LNCaP clone FGC (cell line): Measurements from ENCODE around the gene ZC3H11A.

Experiments used
- DNase-seq: peaks from one replicate; pipeline ENCODE4 v3.0.0-alpha.2; 2011; ENCODE audit warnings: low read depth
- H3K4me3 ChIP-seq: 2 replicates; pipeline ENCODE4 v1.5.1; 2011; ENCODE audit warnings: mild to moderate bottlenecking, low read depth, low read length, control low read depth
- TF ChIP-seq, protein P1 (sequence below): IDR thresholded peaks from 2 replicates; pipeline ENCODE4 v1.5.1; 2012; ENCODE audit warnings: mild to moderate bottlenecking; ENCODE audit not compliant: control insufficient read depth, insufficient read depth; ENCODE audit errors: extremely low read depth

The ZC3H11A gene

DNA sequence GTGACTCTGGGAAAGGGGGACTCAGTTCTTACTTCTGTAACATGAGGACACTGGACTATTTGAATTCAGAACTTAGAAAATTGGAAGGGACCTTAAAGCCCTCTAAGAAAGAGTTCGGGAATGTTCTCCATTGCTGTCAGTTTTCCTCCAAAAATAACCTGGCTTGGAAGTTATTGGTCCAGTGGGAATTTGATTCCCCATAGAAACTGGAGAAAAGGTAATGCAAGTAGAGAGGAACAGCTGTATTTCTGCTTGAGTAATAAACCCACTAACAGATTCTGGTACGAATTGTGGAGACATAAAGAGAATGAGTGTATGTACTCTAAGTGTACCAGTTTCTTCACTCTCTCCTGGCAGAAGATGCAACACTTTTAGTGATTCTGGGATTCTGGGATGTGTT is 1.8 kb downstream of the ZC3H11A start:
- TF ChIP-seq, protein P1, sequence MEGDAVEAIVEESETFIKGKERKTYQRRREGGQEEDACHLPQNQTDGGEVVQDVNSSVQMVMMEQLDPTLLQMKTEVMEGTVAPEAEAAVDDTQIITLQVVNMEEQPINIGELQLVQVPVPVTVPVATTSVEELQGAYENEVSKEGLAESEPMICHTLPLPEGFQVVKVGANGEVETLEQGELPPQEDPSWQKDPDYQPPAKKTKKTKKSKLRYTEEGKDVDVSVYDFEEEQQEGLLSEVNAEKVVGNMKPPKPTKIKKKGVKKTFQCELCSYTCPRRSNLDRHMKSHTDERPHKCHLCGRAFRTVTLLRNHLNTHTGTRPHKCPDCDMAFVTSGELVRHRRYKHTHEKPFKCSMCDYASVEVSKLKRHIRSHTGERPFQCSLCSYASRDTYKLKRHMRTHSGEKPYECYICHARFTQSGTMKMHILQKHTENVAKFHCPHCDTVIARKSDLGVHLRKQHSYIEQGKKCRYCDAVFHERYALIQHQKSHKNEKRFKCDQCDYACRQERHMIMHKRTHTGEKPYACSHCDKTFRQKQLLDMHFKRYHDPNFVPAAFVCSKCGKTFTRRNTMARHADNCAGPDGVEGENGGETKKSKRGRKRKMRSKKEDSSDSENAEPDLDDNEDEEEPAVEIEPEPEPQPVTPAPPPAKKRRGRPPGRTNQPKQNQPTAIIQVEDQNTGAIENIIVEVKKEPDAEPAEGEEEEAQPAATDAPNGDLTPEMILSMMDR, result no peak
- no peak for DNase-seq
- H3K4me3 ChIP-seq, result peak overlapping the region; percentile 95

DNA sequence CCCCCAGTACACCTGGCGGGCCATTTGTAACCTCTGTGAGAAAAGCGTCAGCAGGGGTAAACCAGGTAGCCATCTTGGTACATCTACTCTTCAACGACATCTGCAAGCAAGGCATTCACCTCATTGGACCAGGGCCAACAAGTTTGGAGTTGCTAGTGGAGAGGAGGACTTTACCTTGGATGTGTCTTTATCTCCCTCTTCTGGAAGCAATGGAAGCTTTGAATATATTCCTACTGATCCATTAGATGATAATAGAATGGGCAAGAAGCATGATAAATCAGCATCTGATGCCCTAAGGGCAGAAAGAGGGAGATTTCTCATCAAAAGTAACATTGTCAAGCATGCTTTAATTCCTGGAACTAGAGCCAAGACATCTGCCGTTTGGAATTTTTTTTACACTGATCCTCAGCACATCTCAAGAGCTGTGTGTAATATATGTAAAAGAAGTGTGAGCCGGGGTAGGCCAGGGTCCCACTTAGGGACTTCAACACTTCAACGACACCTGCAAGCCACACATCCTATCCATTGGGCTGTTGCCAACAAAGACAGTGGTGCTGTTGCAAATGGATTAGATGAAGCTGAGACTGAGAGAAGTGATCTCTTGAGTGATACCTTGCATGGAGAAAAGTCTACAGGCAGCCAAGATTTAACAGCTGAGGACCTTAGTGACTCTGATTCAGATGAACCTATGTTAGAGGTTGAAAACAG is 2.7 kb downstream of the ZC3H11A start:
- DNase-seq, result peak; percentile 3
- TF ChIP-seq, protein P1, result 0 out of 2 replicates have a peak, but pooled peaks have one; percentile 8
- no peak overlapping the region for H3K4me3 ChIP-seq

DNA sequence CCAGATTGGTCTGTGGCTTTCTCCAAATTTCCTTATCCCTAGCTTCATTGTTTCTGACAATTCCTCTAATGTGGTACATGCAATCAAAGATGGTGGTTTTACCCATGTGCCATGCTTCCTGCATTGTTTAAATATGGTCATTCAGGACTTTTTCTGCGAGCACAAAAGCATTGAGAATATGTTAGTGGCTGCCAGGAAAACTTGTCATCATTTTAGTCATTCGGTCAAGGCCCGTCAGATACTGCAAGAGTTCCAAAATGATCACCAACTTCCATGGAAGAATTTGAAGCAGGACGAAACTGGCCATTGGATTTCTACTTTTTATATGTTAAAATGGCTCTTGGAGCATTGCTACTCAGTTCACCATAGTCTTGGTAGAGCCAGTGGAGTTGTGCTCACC is 3.7 kb downstream of the ZC3H11A start:
- no peak for DNase-seq
- H3K4me3 ChIP-seq, result no peak overlapping the region
- TF ChIP-seq, protein P1, result no peak

DNA sequence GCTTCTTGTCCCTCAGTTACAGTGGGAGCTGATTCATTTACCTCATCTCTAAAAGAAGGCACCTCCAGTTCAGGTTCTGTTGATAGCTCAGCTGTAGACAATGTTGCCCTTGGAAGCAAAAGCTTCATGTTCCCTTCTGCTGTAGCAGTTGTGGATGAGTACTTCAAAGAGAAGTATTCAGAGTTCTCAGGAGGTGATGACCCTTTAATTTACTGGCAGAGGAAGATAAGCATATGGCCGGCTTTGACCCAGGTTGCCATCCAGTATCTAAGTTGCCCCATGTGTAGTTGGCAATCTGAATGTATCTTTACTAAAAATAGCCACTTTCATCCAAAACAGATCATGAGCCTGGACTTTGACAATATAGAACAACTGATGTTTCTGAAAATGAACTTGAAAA is 4.5 kb downstream of the ZC3H11A start:
- TF ChIP-seq, protein P1, result no peak
- no peak for DNase-seq
- H3K4me3 ChIP-seq, result no peak overlapping the region

DNA sequence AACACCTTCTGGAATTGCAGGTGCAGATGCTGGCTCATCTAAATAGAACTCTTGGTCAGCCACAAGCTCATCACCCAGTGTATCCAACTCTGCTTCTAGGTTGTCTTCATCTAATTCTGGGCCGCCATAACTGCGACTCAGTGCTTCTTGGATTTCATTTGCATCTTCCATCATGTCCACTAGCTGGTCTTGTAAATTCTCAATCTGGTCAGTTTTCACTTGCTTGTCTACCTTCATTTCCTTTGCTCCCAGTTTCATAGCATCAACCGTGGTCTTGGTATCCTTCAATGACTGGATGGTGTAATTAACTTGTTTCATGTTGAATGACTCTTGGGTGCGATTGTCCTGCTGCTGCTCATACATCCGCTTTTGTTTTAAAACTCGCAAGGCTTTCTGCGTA is 10.3 kb downstream of the ZC3H11A start:
- DNase-seq, result no peak
- TF ChIP-seq, protein P1, result no peak
- no peak overlapping the region for H3K4me3 ChIP-seq

DNA sequence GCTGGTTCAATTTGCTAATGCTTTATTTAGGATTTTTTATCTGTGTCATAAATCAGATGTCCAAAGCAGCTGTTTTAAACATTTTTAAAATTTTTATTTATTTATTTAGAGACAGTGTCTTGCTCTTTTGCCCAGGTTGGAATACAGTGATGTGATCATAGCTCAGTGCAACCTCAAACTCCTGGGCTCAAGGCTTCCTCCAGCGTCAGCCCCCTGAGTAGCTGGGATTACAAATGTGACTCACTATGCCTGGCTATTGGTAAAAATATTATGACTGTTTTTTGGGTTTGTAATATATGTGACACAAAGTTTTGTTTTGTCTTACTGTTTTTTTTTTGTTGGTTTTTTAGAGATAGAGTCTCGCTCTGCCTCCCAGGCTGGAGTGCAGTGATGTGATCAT is 11.8 kb downstream of the ZC3H11A start:
- no peak for DNase-seq
- TF ChIP-seq, protein P1, result no peak
- no peak overlapping the region for H3K4me3 ChIP-seq
